Measurements from ENCODE around the gene PLAAT5. TPM values are rescaled to one million over a fixed set of nuclear protein-coding genes. Genes with fewer than 3 reads are reported as not detected.

The PLAAT5 gene
- total and polyA plus RNA-seq, 4 experiments from 2014 or later, result not detected

GRCh38 chr11:63491636-63492372 is 837 bp upstream of the PLAAT5 start:
- Mint-ChIP-seq H3K4me3 (peak overlapping the region in 6 of 8 donors; percentile 63 to 93 (median 79)), H3K27ac (peak overlapping the region in 5 of 7 donors; percentile 14 to 67 (median 51)), H3K4me1 (peaks cover 13 to 26% (median 17%) of the 10 kb centered on the region in 4 donors), H3K36me3 (no peaks in the 10 kb centered on the region), H3K27me3 (peaks cover 7 to 8% of the 10 kb centered on the region in 2 donors), H3K9me3 (no peaks in the 10 kb centered on the region)
- Histone ChIP-seq H3K4me3 (ENCODE audit: low read length in 2 of 2) (no peak overlapping the region), H3K9me3 (ENCODE audit: control insufficient read depth in 1 of 2, low read length in 2 of 2) (no peaks in the 10 kb centered on the region), H3K36me3 (ENCODE audit: insufficient read depth, low read length) (no peaks in the 10 kb centered on the region), H3K27ac (ENCODE audit: low read depth, low read length) (no peak overlapping the region), H3K4me1 (ENCODE audit: insufficient read depth, low read length) (peaks cover 13% of the 10 kb centered on the region), H3K27me3 (ENCODE audit: insufficient read depth, low read length) (no peaks in the 10 kb centered on the region)
- ChIA-PET POLR2A (ENCODE audit: partially characterized antibody) (interaction anchor here (1.0 to 2.3 kb wide), 5 partner anchors 11 to 122 kb away, joined by 3 to 20 read pairs (median 5); partner anchors contain the start of genes PLAAT3 and PLAAT4), CTCF (ENCODE audit: partially characterized antibody) (interaction anchor here (0.9 to 6.5 kb wide), 5 partner anchors 12 to 191 kb away, joined by 3 to 48 read pairs (median 4); partner anchors contain the start of gene PLAAT4)
- peak in 4 of 5 donors; percentile 16 to 46 (median 34) for DNase-seq
- intact Hi-C loops (cut with micrococcal nuclease), result loop anchor here (2.0 kb wide), 1 partner anchor 39 kb away; no protein-coding TSS in a partner anchor

DNA sequence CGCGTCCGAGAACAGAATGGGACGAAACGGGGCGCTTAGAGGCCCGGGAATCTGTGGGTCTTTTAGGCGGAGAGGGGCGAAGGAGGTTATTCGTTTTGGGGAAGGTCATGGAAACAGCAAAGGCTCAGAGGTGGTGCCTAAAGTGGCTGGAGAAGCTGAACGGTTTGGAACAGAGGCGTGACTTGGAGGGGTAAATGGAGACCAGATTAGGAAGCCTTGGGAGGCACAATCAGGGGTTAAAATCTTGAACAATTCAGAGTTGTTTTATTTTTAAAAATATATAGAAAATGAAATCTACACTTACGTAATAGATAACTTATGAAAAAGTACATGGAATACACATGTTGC is 247 bp upstream of the PLAAT5 start:
- H3K36me3 ChIP-seq (ENCODE audit: insufficient read depth, low read length), result no peaks in the 10 kb centered on the region
- intact Hi-C loops (cut with micrococcal nuclease), result loop anchor here (2.0 kb wide), 1 partner anchor 40 kb away; no protein-coding TSS in a partner anchor
- DNase-seq, result peak in 1 of 5 donors; percentile 8
- Mint-ChIP-seq H3K27me3 (peaks cover 5 to 10% of the 10 kb centered on the region in 2 donors), H3K9me3 (peaks cover 0 to 2% (median 0%) of the 10 kb centered on the region in 8 donors), H3K36me3 (no peaks in the 10 kb centered on the region), H3K4me3 (peak overlapping the region; percentile 80 to 93 (median 86)), H3K4me1 (peaks cover 13 to 26% (median 17%) of the 10 kb centered on the region in 4 donors), H3K27ac (peak overlapping the region; percentile 4 to 89 (median 58))
- H3K4me1 ChIP-seq (ENCODE audit: insufficient read depth, low read length), result peaks cover 13% of the 10 kb centered on the region
- peak overlapping the region in 1 of 2 donors; percentile 18 for H3K4me3 ChIP-seq (ENCODE audit: low read length in 2 of 2)
- ChIA-PET POLR2A (ENCODE audit: partially characterized antibody) (interaction anchor here (1.0 to 2.3 kb wide), 6 partner anchors 11 to 123 kb away, joined by 3 to 20 read pairs (median 4); partner anchors contain the start of genes PLAAT3 and PLAAT4), CTCF (ENCODE audit: partially characterized antibody) (interaction anchor here (0.9 to 6.5 kb wide), 5 partner anchors 11 to 191 kb away, joined by 3 to 48 read pairs (median 4); partner anchors contain the start of gene PLAAT4)
- H3K27ac ChIP-seq (ENCODE audit: low read depth, low read length), result no peak overlapping the region
- no peaks in the 10 kb centered on the region for H3K9me3 ChIP-seq (ENCODE audit: control insufficient read depth in 1 of 2, low read length in 2 of 2)
- H3K27me3 ChIP-seq (ENCODE audit: insufficient read depth, low read length), result no peaks in the 10 kb centered on the region

- Mint-ChIP-seq H3K27me3 (peaks cover 5 to 10% of the 10 kb centered on the region in 2 donors), H3K36me3 (no peaks in the 10 kb centered on the region), H3K27ac (peak overlapping the region in 1 of 7 donors; percentile 8), H3K4me3 (peak overlapping the region in 4 of 8 donors; percentile 4 to 59 (median 28)), H3K9me3 (peaks cover 0 to 13% (median 10%) of the 10 kb centered on the region in 8 donors), H3K4me1 (peaks cover 13 to 26% (median 17%) of the 10 kb centered on the region in 4 donors)
- CTCF ChIA-PET (ENCODE audit: partially characterized antibody), result interaction anchor here (0.8 to 6.5 kb wide), 3 partner anchors 10 to 146 kb away, joined by 3 to 48 read pairs (median 14); partner anchors contain the start of gene PLAAT4
- POLR2A ChIA-PET (ENCODE audit: partially characterized antibody), result interaction anchor here (1.0 to 2.3 kb wide), 5 partner anchors 10 to 77 kb away, joined by 3 to 20 read pairs (median 4); partner anchors contain the start of gene PLAAT4
- H3K9me3 ChIP-seq (ENCODE audit: control insufficient read depth in 1 of 2, low read length in 2 of 2), result no peaks in the 10 kb centered on the region
- H3K27ac ChIP-seq (ENCODE audit: low read depth, low read length), result no peak overlapping the region
- intact Hi-C loops (cut with micrococcal nuclease), result loop anchor here (2.0 kb wide), 1 partner anchor 41 kb away; no protein-coding TSS in a partner anchor
- H3K4me1 ChIP-seq (ENCODE audit: insufficient read depth, low read length), result peaks cover 13% of the 10 kb centered on the region
- DNase-seq, result no peak
- no peaks in the 10 kb centered on the region for H3K36me3 ChIP-seq (ENCODE audit: insufficient read depth, low read length)
- no peaks in the 10 kb centered on the region for H3K27me3 ChIP-seq (ENCODE audit: insufficient read depth, low read length)
- no peak overlapping the region for H3K4me3 ChIP-seq (ENCODE audit: low read length in 2 of 2)
Observed at GRCh38 chr11:63489879-63490278, 1.1 kb downstream of the PLAAT5 start.

GRCh38 chr11:63488789-63489188 is 2.2 kb downstream of the PLAAT5 start:
- Histone ChIP-seq H3K27me3 (ENCODE audit: insufficient read depth, low read length) (no peaks in the 10 kb centered on the region), H3K9me3 (ENCODE audit: control insufficient read depth in 1 of 2, low read length in 2 of 2) (no peaks in the 10 kb centered on the region), H3K4me1 (ENCODE audit: insufficient read depth, low read length) (peaks cover 13% of the 10 kb centered on the region), H3K27ac (ENCODE audit: low read depth, low read length) (no peak overlapping the region), H3K36me3 (ENCODE audit: insufficient read depth, low read length) (no peaks in the 10 kb centered on the region), H3K4me3 (ENCODE audit: low read length in 2 of 2) (no peak overlapping the region)
- Mint-ChIP-seq H3K4me1 (peaks cover 13 to 26% (median 17%) of the 10 kb centered on the region in 4 donors), H3K27me3 (peaks cover 5 to 7% of the 10 kb centered on the region in 2 donors), H3K36me3 (no peaks in the 10 kb centered on the region), H3K4me3 (no peak overlapping the region), H3K9me3 (peaks cover 0 to 23% (median 19%) of the 10 kb centered on the region in 8 donors), H3K27ac (no peak overlapping the region)
- ChIA-PET POLR2A (ENCODE audit: partially characterized antibody) (interaction anchor here (1.2 kb wide), 1 partner anchor 20 kb away, joined by 3 read pairs; no protein-coding TSS in a partner anchor), CTCF (ENCODE audit: partially characterized antibody) (interaction anchor here (0.6 to 6.5 kb wide), 2 partner anchors 9 to 151 kb away, joined by 3 to 48 read pairs; no protein-coding TSS in a partner anchor)
- no peak for DNase-seq
- intact Hi-C loops (cut with micrococcal nuclease), result no loop called here

GRCh38 chr11:63485777-63486176 is 5.2 kb downstream of the PLAAT5 start:
- H3K36me3 ChIP-seq (ENCODE audit: insufficient read depth, low read length), result no peaks in the 10 kb centered on the region
- no peaks in the 10 kb centered on the region for H3K36me3 Mint-ChIP-seq
- POLR2A ChIA-PET (ENCODE audit: partially characterized antibody), result interaction anchor here (1.4 kb wide), 1 partner anchor 51 kb away, joined by 5 read pairs; the partner anchor contains the start of gene PLAAT4
- peaks cover 2 to 12% (median 4%) of the 10 kb centered on the region in 4 donors for H3K4me1 Mint-ChIP-seq
- H3K27me3 Mint-ChIP-seq, result peaks cover 0 to 4% of the 10 kb centered on the region in 2 donors
- no peak overlapping the region for H3K27ac Mint-ChIP-seq
- no peak overlapping the region for H3K27ac ChIP-seq (ENCODE audit: low read depth, low read length)
- no peaks in the 10 kb centered on the region for H3K4me1 ChIP-seq (ENCODE audit: insufficient read depth, low read length)
- no peak overlapping the region for H3K4me3 ChIP-seq (ENCODE audit: low read length in 2 of 2)
- no peaks in the 10 kb centered on the region for H3K27me3 ChIP-seq (ENCODE audit: insufficient read depth, low read length)
- no peak overlapping the region for H3K4me3 Mint-ChIP-seq
- no peak for DNase-seq
- H3K9me3 Mint-ChIP-seq, result peaks cover 0 to 26% (median 19%) of the 10 kb centered on the region in 8 donors
- no peaks in the 10 kb centered on the region for H3K9me3 ChIP-seq (ENCODE audit: control insufficient read depth in 1 of 2, low read length in 2 of 2)
- intact Hi-C loops (cut with micrococcal nuclease), result no loop called here
- CTCF ChIA-PET (ENCODE audit: partially characterized antibody), result no interaction called here

- CTCF ChIA-PET (ENCODE audit: partially characterized antibody), result interaction anchor here (0.9 to 5.4 kb wide), 21 partner anchors 10 to 261 kb away, joined by 3 to 191 read pairs (median 10); partner anchors contain the start of genes LGALS12, PLAAT3, PLAAT4 and PLAAT5
- Mint-ChIP-seq H3K4me3 (no peak overlapping the region), H3K27me3 (peaks cover 0 to 6% of the 10 kb centered on the region in 2 donors), H3K9me3 (peaks cover 3 to 24% (median 17%) of the 10 kb centered on the region in 8 donors), H3K27ac (no peak overlapping the region), H3K36me3 (peaks cover 0 to 5% of the 10 kb centered on the region in 2 donors), H3K4me1 (no peaks in the 10 kb centered on the region)
- DNase-seq, result no peak
- Histone ChIP-seq H3K27me3 (ENCODE audit: insufficient read depth, low read length) (no peaks in the 10 kb centered on the region), H3K9me3 (ENCODE audit: control insufficient read depth in 1 of 2, low read length in 2 of 2) (no peaks in the 10 kb centered on the region), H3K4me1 (ENCODE audit: insufficient read depth, low read length) (no peaks in the 10 kb centered on the region), H3K4me3 (ENCODE audit: low read length in 2 of 2) (no peak overlapping the region), H3K27ac (ENCODE audit: low read depth, low read length) (no peak overlapping the region), H3K36me3 (ENCODE audit: insufficient read depth, low read length) (no peaks in the 10 kb centered on the region)
- POLR2A ChIA-PET (ENCODE audit: partially characterized antibody), result interaction anchor here (1.1 to 1.6 kb wide), 4 partner anchors 10 to 156 kb away, joined by 3 to 8 read pairs (median 4); partner anchors contain the start of gene PLAAT5
- intact Hi-C loops (cut with micrococcal nuclease), result no loop called here
Observed at GRCh38 chr11:63480039-63480438, 10.9 kb downstream of the PLAAT5 start.
